Loucy (cell line): ENCODE results near the gene KRT24.

Experiments used
- H2AFZ ChIP-seq: fragments of 200-600 bp; sonication (generic); 2 replicates; pipeline ENCODE4 v1.6.0; 2016; ENCODE audit warnings: antibody characterized with exemption, mild to moderate bottlenecking, low read length, moderate library complexity
- H3F3A ChIP-seq: fragments of 200-600 bp; 2 replicates; pipeline ENCODE4 v1.6.0; 2016; ENCODE audit warnings: antibody characterized with exemption, low read depth, mild to moderate bottlenecking
- H3K27me3 ChIP-seq: fragments of 200-600 bp; sonication (generic); 2 replicates; pipeline ENCODE4 v1.6.1; 2014; ENCODE audit warnings: low read length, mild to moderate bottlenecking; ENCODE audit not compliant: insufficient read depth, poor library complexity, severe bottlenecking
- H3K36me3 ChIP-seq: fragments of 200-600 bp; sonication (generic); 2 replicates; pipeline ENCODE4 v1.6.1; 2016; ENCODE audit warnings: low read length; ENCODE audit not compliant: insufficient read depth
- H3K4me1 ChIP-seq: fragments of 200-600 bp; sonication (generic); 2 replicates; pipeline ENCODE4 v1.5.1; 2014; ENCODE audit warnings: low read length, mild to moderate bottlenecking; ENCODE audit not compliant: insufficient read depth, poor library complexity, severe bottlenecking
- H3K4me2 ChIP-seq: fragments of 200-600 bp; sonication (generic); 2 replicates; pipeline ENCODE4 v1.6.0; 2014; ENCODE audit warnings: antibody characterized with exemption, low read length, low read depth, mild to moderate bottlenecking; ENCODE audit not compliant: poor library complexity, severe bottlenecking
- H3K4me3 ChIP-seq: fragments of 200-600 bp; sonication (generic); 2 replicates; pipeline ENCODE4 v1.5.1; 2014; ENCODE audit warnings: low read length, mild to moderate bottlenecking, mixed read lengths; ENCODE audit not compliant: poor library complexity, severe bottlenecking
- H3K79me2 ChIP-seq: fragments of 200-600 bp; sonication (generic); 2 replicates; pipeline ENCODE4 v1.6.1; 2014; ENCODE audit warnings: low read length; ENCODE audit not compliant: insufficient read depth
- H3K9ac ChIP-seq: fragments of 200-600 bp; sonication (generic); 2 replicates; pipeline ENCODE4 v1.6.0; 2014; ENCODE audit warnings: mild to moderate bottlenecking, low read depth, low read length, moderate library complexity; ENCODE audit not compliant: poor library complexity, severe bottlenecking
- H3K9me2 ChIP-seq: fragments of 200-600 bp; sonication (generic); replicated peaks from 2 replicates; pipeline ENCODE4 v1.6.1; 2016; ENCODE audit warnings: low read depth, low read length, mixed read lengths
- H3K9me3 ChIP-seq: fragments of 200-600 bp; sonication (generic); 2 replicates; pipeline ENCODE4 v1.6.1; 2014; ENCODE audit warnings: mild to moderate bottlenecking, antibody characterized with exemption, low read length, low read depth; ENCODE audit not compliant: insufficient read depth
- H4K20me1 ChIP-seq: fragments of 200-600 bp; sonication (generic); 2 replicates; pipeline ENCODE4 v1.6.0; 2014; ENCODE audit warnings: antibody characterized with exemption, low read length, mild to moderate bottlenecking; ENCODE audit not compliant: insufficient read depth, poor library complexity, severe bottlenecking
- CTCF ChIP-seq: fragments of 200-600 bp; sonication (generic); conservative IDR thresholded peaks from 2 replicates; pipeline ENCODE4 v1.5.1; 2014; ENCODE audit warnings: mild to moderate bottlenecking, antibody characterized with exemption, low read length
- EZH2phosphoT487 ChIP-seq: fragments of 200-600 bp; IDR thresholded peaks from 2 replicates; pipeline ENCODE4 v1.6.1; 2018; ENCODE audit warnings: antibody characterized with exemption, mild to moderate bottlenecking, moderate library complexity, borderline replicate concordance

KRT24 gene

GRCh38 chr17:40672654-40673053, 30.9 kb downstream of the KRT24 start:
- Histone ChIP-seq H3K4me1 (no peaks in the 10 kb centered on the region), H2AFZ (no peak overlapping the region), H3K9me3 (no peaks in the 10 kb centered on the region), H3K9ac (no peak overlapping the region), H3K4me3 (no peak overlapping the region), H4K20me1 (no peaks in the 10 kb centered on the region), H3K36me3 (no peaks in the 10 kb centered on the region), H3K79me2 (no peaks in the 10 kb centered on the region), H3F3A (no peaks in the 10 kb centered on the region), H3K9me2 (no peaks in the 10 kb centered on the region), H3K4me2 (no peak overlapping the region), H3K27me3 (no peaks in the 10 kb centered on the region)
- TF ChIP-seq EZH2phosphoT487 = no peak
- TF ChIP-seq CTCF = no peak

GRCh38 chr17:40671282-40671681, 32.3 kb downstream of the KRT24 start:
- Histone ChIP-seq H3K9ac (no peak overlapping the region), H3K4me2 (no peak overlapping the region), H3K79me2 (no peaks in the 10 kb centered on the region), H3K9me2 (no peaks in the 10 kb centered on the region), H3K9me3 (no peaks in the 10 kb centered on the region), H4K20me1 (no peaks in the 10 kb centered on the region), H2AFZ (peak overlapping the region; percentile 4; the same call in 1 of the 2 replicates), H3K4me3 (no peak overlapping the region), H3F3A (no peaks in the 10 kb centered on the region), H3K4me1 (no peaks in the 10 kb centered on the region), H3K36me3 (no peaks in the 10 kb centered on the region), H3K27me3 (no peaks in the 10 kb centered on the region)
- TF ChIP-seq CTCF (no peak), EZH2phosphoT487 (no peak)

GRCh38 chr17:40666331-40666730, 37.2 kb downstream of the KRT24 start:
- H3K9me2 ChIP-seq = no peaks in the 10 kb centered on the region
- no peak overlapping the region for H3K4me3 ChIP-seq
- H2AFZ ChIP-seq = no peak overlapping the region
- no peaks in the 10 kb centered on the region for H4K20me1 ChIP-seq
- H3K9ac ChIP-seq = no peak overlapping the region
- no peak for TF ChIP-seq EZH2phosphoT487
- no peak for TF ChIP-seq CTCF
- H3F3A ChIP-seq = no peaks in the 10 kb centered on the region
- no peaks in the 10 kb centered on the region for H3K4me1 ChIP-seq
- no peak overlapping the region for H3K4me2 ChIP-seq
- H3K79me2 ChIP-seq = no peaks in the 10 kb centered on the region
- H3K36me3 ChIP-seq = no peaks in the 10 kb centered on the region
- peaks cover 12% of the 10 kb centered on the region for H3K27me3 ChIP-seq
- H3K9me3 ChIP-seq = no peaks in the 10 kb centered on the region
